Mesenchymal stem cell (in vitro differentiated cells and primary cell): Measurements from ENCODE around the gene DMD.

ENCODE experiments used
- DNase-seq: peaks from one replicate; pipeline ENCODE4 v3.0.0-alpha.2; 2013
- H2AFZ ChIP-seq: one replicate; pipeline ENCODE4 v1.6.1; 2013; ENCODE audit warnings: low read depth, mild to moderate bottlenecking, control low read depth, inconsistent platforms, low read length, moderate library complexity
- H2AK5ac ChIP-seq: 2 replicates; pipeline ENCODE4 v1.6.1; 2013; ENCODE audit warnings: low read length, moderate library complexity, mild to moderate bottlenecking, inconsistent platforms; ENCODE audit not compliant: severe bottlenecking
- H2BK120ac ChIP-seq: one replicate; pipeline ENCODE4 v1.6.1; 2013; ENCODE audit warnings: low read depth, mild to moderate bottlenecking, inconsistent platforms, low read length, moderate library complexity
- H2BK12ac ChIP-seq, 2 experiments: one replicate each; pipeline ENCODE4 v1.6.1; 2013; ENCODE audit warnings: inconsistent platforms in 2 of 2, low read length in 2 of 2, mild to moderate bottlenecking in 2 of 2, moderate library complexity in 2 of 2, control low read depth in 1 of 2
- H2BK15ac ChIP-seq: one replicate; pipeline ENCODE4 v1.6.1; 2013; ENCODE audit warnings: mild to moderate bottlenecking, low read depth, inconsistent platforms; ENCODE audit not compliant: poor library complexity, severe bottlenecking
- H2BK5ac ChIP-seq: 2 replicates; pipeline ENCODE4 v1.6.1; 2013; ENCODE audit warnings: low read depth, mild to moderate bottlenecking, low read length, control low read depth, inconsistent platforms; ENCODE audit not compliant: poor library complexity, severe bottlenecking
- H3K14ac ChIP-seq, 2 experiments: one replicate each; pipeline ENCODE4 v1.6.1; 2013; ENCODE audit warnings: inconsistent platforms in 2 of 2, low read length in 2 of 2, control low read depth in 1 of 2, mild to moderate bottlenecking in 1 of 2, moderate library complexity in 1 of 2
- H3K18ac ChIP-seq, 2 experiments: one replicate each; pipeline ENCODE4 v1.6.1; 2013; ENCODE audit warnings: inconsistent platforms in 2 of 2, low read length in 2 of 2, control low read depth in 1 of 2, low read depth in 1 of 2, mild to moderate bottlenecking in 1 of 2
- H3K23ac ChIP-seq, 2 experiments: one replicate each; pipeline ENCODE4 v1.6.1; 2013; ENCODE audit warnings: inconsistent platforms in 2 of 2, low read length in 2 of 2, mild to moderate bottlenecking in 2 of 2, moderate library complexity in 2 of 2, control low read depth in 1 of 2
- H3K27ac ChIP-seq: 2 replicates; pipeline ENCODE4 v1.5.1; 2013; ENCODE audit warnings: mild to moderate bottlenecking, moderate library complexity, low read length, control low read depth, inconsistent platforms; ENCODE audit not compliant: poor library complexity, severe bottlenecking
- H3K27me3 ChIP-seq, 2 experiments: 2 replicates each; pipeline versions ENCODE4 v1.6.1 to v1.7.0; 2013; ENCODE audit warnings: low read length in 2 of 2, mild to moderate bottlenecking in 2 of 2, moderate library complexity in 2 of 2, control low read depth in 1 of 2, inconsistent platforms in 1 of 2; ENCODE audit not compliant: control insufficient read depth in 1 of 2, insufficient read depth in 1 of 2
- H3K36me3 ChIP-seq, 2 experiments: 2 replicates each; pipeline versions ENCODE4 v1.6.1 to v1.7.0; 2013; ENCODE audit warnings: low read length in 2 of 2, control low read depth in 1 of 2, inconsistent platforms in 1 of 2, low read depth in 1 of 2, mild to moderate bottlenecking in 1 of 2; ENCODE audit not compliant: insufficient read depth in 2 of 2, control insufficient read depth in 1 of 2
- H3K4ac ChIP-seq, 2 experiments: one replicate each; pipeline ENCODE4 v1.6.1; 2013; ENCODE audit warnings: inconsistent platforms in 2 of 2, low read length in 2 of 2, mild to moderate bottlenecking in 2 of 2, moderate library complexity in 2 of 2, control low read depth in 1 of 2, low read depth in 1 of 2
- H3K4me1 ChIP-seq: 2 replicates; pipeline ENCODE4 v1.6.1; 2013; ENCODE audit warnings: low read depth, low read length, control low read depth; ENCODE audit not compliant: control insufficient read depth, insufficient read depth
- H3K4me2 ChIP-seq: 2 replicates; pipeline ENCODE4 v1.6.1; 2013; ENCODE audit warnings: low read length, mild to moderate bottlenecking, inconsistent platforms; ENCODE audit not compliant: poor library complexity, severe bottlenecking
- H3K4me3 ChIP-seq, 2 experiments: 2 replicates each; pipeline versions ENCODE4 v1.5.1 to v1.7.0; 2013; ENCODE audit warnings: low read length in 2 of 2, mild to moderate bottlenecking in 2 of 2, control low read depth in 1 of 2, low read depth in 1 of 2; ENCODE audit not compliant: insufficient read depth in 1 of 2
- H3K79me1 ChIP-seq: replicated peaks from 2 replicates; pipeline ENCODE4 v1.6.1; 2013; ENCODE audit warnings: mild to moderate bottlenecking, control low read depth, low read length, inconsistent platforms; ENCODE audit not compliant: poor library complexity, severe bottlenecking
- H3K9ac ChIP-seq: 2 replicates; pipeline ENCODE4 v1.7.0; 2013; ENCODE audit warnings: mild to moderate bottlenecking, low read length, moderate library complexity
- H3K9me3 ChIP-seq: 2 replicates; pipeline ENCODE4 v1.7.0; 2013; ENCODE audit warnings: mild to moderate bottlenecking, low read length; ENCODE audit not compliant: control insufficient read depth
- H4K8ac ChIP-seq: one replicate; pipeline ENCODE4 v1.6.1; 2013; ENCODE audit warnings: inconsistent platforms, mild to moderate bottlenecking, low read length, moderate library complexity
- H4K91ac ChIP-seq: one replicate; pipeline ENCODE4 v1.6.1; 2013; ENCODE audit warnings: mild to moderate bottlenecking, low read length, inconsistent platforms
- WGBS: methylation state at CpG from one replicate; pipeline ENCODE4 v1.1.7; 2013; ENCODE audit warnings: mixed read lengths; 5-methylcytosine and 5-hydroxymethylcytosine counted together

The DMD gene

GRCh38 chrX:33014949-33015348, 196.4 kb downstream of the DMD start:
- no peak overlapping the region for H3K4ac ChIP-seq
- H3K27ac ChIP-seq, result no peak overlapping the region
- no peaks in the 10 kb centered on the region for H3K36me3 ChIP-seq
- H3K9me3 ChIP-seq, result no peaks in the 10 kb centered on the region
- H2BK5ac ChIP-seq, result no peak overlapping the region
- H3K4me3 ChIP-seq, result no peak overlapping the region
- no peaks in the 10 kb centered on the region for H3K4me1 ChIP-seq
- 100% methylated on average over 2 of the region's 6 CpGs for WGBS
- no peak overlapping the region for H2BK120ac ChIP-seq
- H3K27me3 ChIP-seq, result no peaks in the 10 kb centered on the region
- no peak overlapping the region for H2BK15ac ChIP-seq
- no peak overlapping the region for H4K91ac ChIP-seq
- H3K23ac ChIP-seq, result no peak overlapping the region
- no peak overlapping the region for H2AFZ ChIP-seq
- H2AK5ac ChIP-seq, result no peak overlapping the region
- no peak overlapping the region for H3K9ac ChIP-seq
- DNase-seq, result no peak
- no peaks in the 10 kb centered on the region for H3K79me1 ChIP-seq
- H2BK12ac ChIP-seq, result no peak overlapping the region
- H3K18ac ChIP-seq, result no peak overlapping the region
- H3K14ac ChIP-seq, result no peak overlapping the region
- H4K8ac ChIP-seq, result no peak overlapping the region
- no peak overlapping the region for H3K4me2 ChIP-seq

- Histone ChIP-seq H2AFZ (no peak overlapping the region), H3K4me2 (no peak overlapping the region), H2BK12ac (no peak overlapping the region), H3K4ac (no peak overlapping the region), H2AK5ac (no peak overlapping the region), H3K14ac (no peak overlapping the region), H3K36me3 (no peaks in the 10 kb centered on the region), H3K27me3 (no peaks in the 10 kb centered on the region), H3K18ac (no peak overlapping the region), H2BK120ac (no peak overlapping the region), H3K9me3 (no peaks in the 10 kb centered on the region), H2BK15ac (no peak overlapping the region), H2BK5ac (no peak overlapping the region), H3K4me1 (no peaks in the 10 kb centered on the region), H3K79me1 (no peaks in the 10 kb centered on the region), H3K23ac (no peak overlapping the region), H3K27ac (no peak overlapping the region), H4K91ac (no peak overlapping the region), H3K9ac (no peak overlapping the region), H4K8ac (no peak overlapping the region), H3K4me3 (no peak overlapping the region)
- WGBS, result 78% methylated on average over 2 of the region's 3 CpGs
- no peak for DNase-seq
These were observed 197.3 kb downstream of the DMD start for GRCh38 chrX:33014086-33014485.

- H3K23ac ChIP-seq, result no peak overlapping the region
- H2BK120ac ChIP-seq, result no peak overlapping the region
- H3K4ac ChIP-seq, result no peak overlapping the region
- H2BK5ac ChIP-seq, result no peak overlapping the region
- no peaks in the 10 kb centered on the region for H3K9me3 ChIP-seq
- no peak overlapping the region for H2AFZ ChIP-seq
- no peak for DNase-seq
- H3K18ac ChIP-seq, result no peak overlapping the region
- H4K91ac ChIP-seq, result no peak overlapping the region
- no peak overlapping the region for H3K9ac ChIP-seq
- H3K36me3 ChIP-seq, result no peaks in the 10 kb centered on the region
- H3K4me3 ChIP-seq, result no peak overlapping the region
- H3K79me1 ChIP-seq, result no peaks in the 10 kb centered on the region
- H3K14ac ChIP-seq, result no peak overlapping the region
- no peak overlapping the region for H3K4me2 ChIP-seq
- H3K4me1 ChIP-seq, result no peaks in the 10 kb centered on the region
- H2BK12ac ChIP-seq, result no peak overlapping the region
- H4K8ac ChIP-seq, result no peak overlapping the region
- no peaks in the 10 kb centered on the region for H3K27me3 ChIP-seq
- no peak overlapping the region for H2AK5ac ChIP-seq
- H2BK15ac ChIP-seq, result no peak overlapping the region
- H3K27ac ChIP-seq, result no peak overlapping the region
These were observed 210.2 kb downstream of the DMD start for GRCh38 chrX:33001107-33001506.

- no peaks in the 10 kb centered on the region for H3K9me3 ChIP-seq
- H3K18ac ChIP-seq, result no peak overlapping the region
- no peak overlapping the region for H3K27ac ChIP-seq
- no peak overlapping the region for H2BK15ac ChIP-seq
- H3K4me3 ChIP-seq, result no peak overlapping the region
- no peak overlapping the region for H4K91ac ChIP-seq
- H2BK12ac ChIP-seq, result no peak overlapping the region
- DNase-seq, result no peak
- no peak overlapping the region for H3K4me2 ChIP-seq
- H2AK5ac ChIP-seq, result no peak overlapping the region
- H3K27me3 ChIP-seq, result no peaks in the 10 kb centered on the region
- no peak overlapping the region for H2BK120ac ChIP-seq
- H3K79me1 ChIP-seq, result no peaks in the 10 kb centered on the region
- H3K14ac ChIP-seq, result no peak overlapping the region
- no peak overlapping the region for H2BK5ac ChIP-seq
- H2AFZ ChIP-seq, result no peak overlapping the region
- no peak overlapping the region for H3K9ac ChIP-seq
- WGBS, result 83% methylated on average over 1 of the region's 4 CpGs
- no peak overlapping the region for H4K8ac ChIP-seq
- H3K23ac ChIP-seq, result no peak overlapping the region
- no peak overlapping the region for H3K4ac ChIP-seq
- H3K36me3 ChIP-seq, result no peaks in the 10 kb centered on the region
- no peaks in the 10 kb centered on the region for H3K4me1 ChIP-seq
These were observed 212.6 kb downstream of the DMD start for GRCh38 chrX:32998776-32999175.
